Ishikawa (cell line): Measurements from ENCODE around the gene MPZ.

Experiments
- FOXM1 ChIP-seq: IDR thresholded peaks from 2 replicates; pipeline ENCODE4 v1.6.1; 2012; ENCODE audit warnings: low read depth, borderline replicate concordance
- RAD21 ChIP-seq: IDR thresholded peaks from 2 replicates; pipeline ENCODE4 v1.6.1; 2012; ENCODE audit warnings: low read depth
- YY1 ChIP-seq: IDR thresholded peaks from 2 replicates; pipeline ENCODE4 v1.6.1; 2012; ENCODE audit warnings: low read depth

- no peak for TF ChIP-seq RAD21
- no peak for TF ChIP-seq YY1
- TF ChIP-seq FOXM1: no peak
These were observed 40.9 kb upstream of the MPZ start for GRCh38 chr1:161350671-161351070.
